Caco-2 (cell line): ENCODE measurements around the gene CCDC117. TPM values are rescaled to one million over a fixed set of nuclear protein-coding genes. Genes with fewer than 3 reads are reported as not detected.

Experiments
- BruUV-seq: library from RNA; stranded (reverse); fragments of 400-500 nt; replicated peaks from 2 replicates; lab custom pipeline; 2021; lab: Mats Ljungman, UMichigan
- CTCF ChIA-PET: fragments of 300-600 bp; sonication (Branson Sonifier 250); formaldehyde crosslinking; loops from one replicate; lab custom pipeline; 2022; ENCODE audit warnings: antibody characterized with exemption; lab: Charles Lee
- POLR2A ChIA-PET: fragments of 300-600 bp; sonication (Branson Sonifier 250); formaldehyde crosslinking; loops from one replicate; lab custom pipeline; 2022; ENCODE audit warnings: antibody characterized with exemption; lab: Charles Lee
- DNase-seq, 2 experiments: peaks; one replicate each; pipeline versions ENCODE4 v3.0.0 to v3.0.0-alpha.2; 2020 to 2022
- H3K27me3 ChIP-seq: replicated peaks from 2 replicates; pipeline ENCODE4 v1.6.0; 2011; ENCODE audit warnings: low read length; ENCODE audit not compliant: control insufficient read depth, insufficient read depth
- H3K36me3 ChIP-seq: 2 replicates; pipeline ENCODE4 v1.5.1; 2011; ENCODE audit warnings: low read length; ENCODE audit not compliant: control insufficient read depth, insufficient read depth
- H3K4me1 ChIP-seq: fragments of 250-450 bp; sonication (Bioruptor Pico); 2 replicates; pipeline ENCODE4 v1.5.1; 2020; ENCODE audit warnings: mild to moderate bottlenecking
- H3K4me3 ChIP-seq: 2 replicates; pipeline ENCODE4 v1.5.1; 2011; ENCODE audit warnings: low read depth, mild to moderate bottlenecking, control low read depth, low read length
- H3K9me3 ChIP-seq: fragments of 250-450 bp; sonication (Bioruptor Pico); 2 replicates; pipeline ENCODE4 v1.5.1; 2020; ENCODE audit warnings: mild to moderate bottlenecking, moderate library complexity
- H3K27ac Mint-ChIP-seq: one replicate; pipeline ENCODE4 v1.8.0; 2022; ENCODE audit warnings: mixed read lengths; ENCODE audit not compliant: unreplicated experiment
- H3K27me3 Mint-ChIP-seq: one replicate; pipeline ENCODE4 v1.8.0; 2022; ENCODE audit warnings: mixed read lengths; ENCODE audit not compliant: insufficient read depth, unreplicated experiment
- H3K36me3 Mint-ChIP-seq: one replicate; pipeline ENCODE4 v1.8.0; 2022; ENCODE audit warnings: mild to moderate bottlenecking, mixed read lengths; ENCODE audit not compliant: insufficient read depth, unreplicated experiment
- H3K4me1 Mint-ChIP-seq: one replicate; pipeline ENCODE4 v1.8.0; 2022; ENCODE audit warnings: low read depth, mixed read lengths; ENCODE audit not compliant: unreplicated experiment
- H3K4me3 Mint-ChIP-seq: one replicate; pipeline ENCODE4 v1.8.0; 2022; ENCODE audit warnings: mild to moderate bottlenecking, moderate library complexity, mixed read lengths; ENCODE audit not compliant: unreplicated experiment
- H3K9me3 Mint-ChIP-seq: one replicate; pipeline ENCODE4 v1.8.0; 2022; ENCODE audit warnings: mixed read lengths; ENCODE audit not compliant: unreplicated experiment
- CTCF ChIP-seq, 2 experiments: fragments of 200-600 bp in 1 of 2; IDR thresholded peaks; 1 replicate in 1 of 2; 2 replicates in 1 of 2; pipeline versions ENCODE4 v1.5.1 to v1.8.0; 2011 to 2022; ENCODE audit warnings: antibody characterized with exemption in 1 of 2, control low read depth in 1 of 2, inconsistent platforms in 1 of 2, low read depth in 1 of 2, low read length in 1 of 2, mild to moderate bottlenecking in 1 of 2, moderate library complexity in 1 of 2; ENCODE audit not compliant: insufficient read depth in 1 of 2, severe bottlenecking in 1 of 2, unreplicated experiment in 1 of 2
- intact Hi-C: fragments of 100-400 bp; cut with micrococcal nuclease; formaldehyde crosslinking; loops from one replicate; pipeline ENCODE4 v1.10.0; 2022; ENCODE audit not compliant: unreplicated experiment
- total RNA-seq: library from RNA; stranded (reverse); gene quantifications from 2 replicates; pipeline ENCODE4 v1.2.3, GENCODE V29; 2022

The CCDC117 gene
- total RNA-seq, 1 experiment from 2014 or later = 27.8 TPM

GRCh38 chr22:28792491-28793383, 20.2 kb downstream of the CCDC117 start:
- H3K4me1 Mint-ChIP-seq = peaks cover 5% of the 10 kb centered on the region
- ChIA-PET POLR2A (no interaction called here), CTCF (no interaction called here)
- no peak overlapping the region for H3K27ac Mint-ChIP-seq
- Histone ChIP-seq H3K9me3 (no peaks in the 10 kb centered on the region), H3K4me1 (0 out of 2 replicates have a peak, but pooled peaks cover 7% of the 10 kb centered on the region), H3K4me3 (no peak overlapping the region), H3K36me3 (peaks cover 2% of the 10 kb centered on the region), H3K27me3 (no peaks in the 10 kb centered on the region)
- no TSS peak for BruUV-seq
- intact Hi-C loops = no loop called here
- peaks cover 90% of the 10 kb centered on the region for H3K36me3 Mint-ChIP-seq
- TF ChIP-seq CTCF (IDR thresholded peaks at IDR 0.05; ENCODE audit: insufficient read depth in 1 of 2, low read depth in 1 of 2, low read length in 1 of 2, severe bottlenecking in 1 of 2, unreplicated experiment in 1 of 2) = no peak
- H3K27me3 Mint-ChIP-seq = no peaks in the 10 kb centered on the region
- no peak for DNase-seq
- H3K9me3 Mint-ChIP-seq = no peaks in the 10 kb centered on the region
- H3K4me3 Mint-ChIP-seq = no peak overlapping the region

- H3K27ac Mint-ChIP-seq = no peak overlapping the region
- H3K4me3 ChIP-seq = no peak overlapping the region
- peaks cover 9% of the 10 kb centered on the region for H3K4me1 Mint-ChIP-seq
- no peak overlapping the region for H3K4me3 Mint-ChIP-seq
- peaks cover 91% of the 10 kb centered on the region for H3K36me3 Mint-ChIP-seq
- H3K27me3 ChIP-seq = no peaks in the 10 kb centered on the region
- 0 out of 2 replicates have a peak, but pooled peaks cover 7% of the 10 kb centered on the region for H3K4me1 ChIP-seq
- CTCF ChIA-PET = no interaction called here
- no peak for TF ChIP-seq CTCF (IDR thresholded peaks at IDR 0.05; ENCODE audit: insufficient read depth in 1 of 2, low read depth in 1 of 2, low read length in 1 of 2, severe bottlenecking in 1 of 2, unreplicated experiment in 1 of 2)
- DNase-seq = no peak
- no peaks in the 10 kb centered on the region for H3K9me3 Mint-ChIP-seq
- no TSS peak for BruUV-seq
- no peaks in the 10 kb centered on the region for H3K27me3 Mint-ChIP-seq
- H3K36me3 ChIP-seq = peaks cover 2% of the 10 kb centered on the region
- POLR2A ChIA-PET = interaction anchor here (1.6 kb wide), 1 partner anchor 10 kb away, joined by 5 read pairs; no protein-coding TSS in a partner anchor
- intact Hi-C loops = no loop called here
- H3K9me3 ChIP-seq = no peaks in the 10 kb centered on the region
Measured at GRCh38 chr22:28793976-28794584, 21.6 kb downstream of the CCDC117 start.

GRCh38 chr22:28795071-28795693, 22.7 kb downstream of the CCDC117 start:
- H3K27me3 Mint-ChIP-seq = no peaks in the 10 kb centered on the region
- Histone ChIP-seq H3K4me3 (no peak overlapping the region), H3K4me1 (0 out of 2 replicates have a peak, but pooled peaks cover 7% of the 10 kb centered on the region), H3K9me3 (no peaks in the 10 kb centered on the region), H3K27me3 (no peaks in the 10 kb centered on the region), H3K36me3 (peaks cover 2% of the 10 kb centered on the region)
- ChIA-PET CTCF (no interaction called here), POLR2A (interaction anchor here (0.6 to 1.6 kb wide), 3 partner anchors 11 to 28 kb away, joined by 4 to 5 read pairs (median 4); no protein-coding TSS in a partner anchor)
- H3K27ac Mint-ChIP-seq = no peak overlapping the region
- H3K9me3 Mint-ChIP-seq = no peaks in the 10 kb centered on the region
- H3K36me3 Mint-ChIP-seq = peaks cover 91% of the 10 kb centered on the region
- H3K4me3 Mint-ChIP-seq = no peak overlapping the region
- peaks cover 14% of the 10 kb centered on the region for H3K4me1 Mint-ChIP-seq
- intact Hi-C loops = no loop called here
- no peak for DNase-seq
- TF ChIP-seq CTCF (IDR thresholded peaks at IDR 0.05; ENCODE audit: insufficient read depth in 1 of 2, low read depth in 1 of 2, low read length in 1 of 2, severe bottlenecking in 1 of 2, unreplicated experiment in 1 of 2) = no peak
- BruUV-seq = no TSS peak
